Embryonic facial prominence (tissue), 1 donor: Measurements from ENCODE around the gene SUV39H1.

Source experiments
- DNase-seq: peaks from one replicate; pipeline ENCODE4 v3.0.0-alpha.2; 2016; ENCODE audit errors: extremely low spot score

SUV39H1 gene

DNA sequence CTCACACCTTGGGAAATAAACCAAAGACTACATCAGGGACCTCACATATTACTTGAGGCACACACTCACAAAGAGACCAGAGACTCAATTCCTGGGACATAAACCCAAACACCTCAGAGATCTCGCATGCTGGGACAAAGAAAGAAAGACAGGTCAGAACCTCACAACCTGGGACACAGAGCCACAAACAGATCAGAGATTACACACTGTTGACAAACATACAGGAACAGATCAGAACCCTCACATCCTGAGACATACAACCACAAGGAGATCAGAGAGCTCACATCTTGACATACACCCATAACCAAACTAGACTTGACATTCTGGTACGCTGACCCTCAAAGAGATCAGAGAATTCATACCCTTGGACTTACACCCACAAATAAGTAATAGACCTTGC is 17.3 kb downstream of the SUV39H1 start:
- no peak for DNase-seq

DNA sequence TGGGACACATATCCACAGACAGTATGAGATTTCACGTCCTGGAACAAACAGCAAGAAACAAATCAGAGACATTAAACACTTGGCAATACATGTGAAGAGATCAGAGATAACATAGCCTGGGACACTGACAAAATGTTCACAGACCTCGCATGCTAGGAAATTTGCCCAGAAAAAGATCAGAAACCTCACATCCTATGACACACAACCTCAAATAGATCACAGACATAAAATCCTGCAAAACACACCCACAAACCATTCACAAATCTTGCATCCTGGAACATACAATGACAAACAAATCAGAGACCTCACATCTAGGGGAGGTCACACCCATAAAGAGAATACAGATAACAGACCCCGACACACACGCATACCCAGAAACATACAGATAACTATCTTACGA is 18.0 kb downstream of the SUV39H1 start:
- DNase-seq: no peak

DNA sequence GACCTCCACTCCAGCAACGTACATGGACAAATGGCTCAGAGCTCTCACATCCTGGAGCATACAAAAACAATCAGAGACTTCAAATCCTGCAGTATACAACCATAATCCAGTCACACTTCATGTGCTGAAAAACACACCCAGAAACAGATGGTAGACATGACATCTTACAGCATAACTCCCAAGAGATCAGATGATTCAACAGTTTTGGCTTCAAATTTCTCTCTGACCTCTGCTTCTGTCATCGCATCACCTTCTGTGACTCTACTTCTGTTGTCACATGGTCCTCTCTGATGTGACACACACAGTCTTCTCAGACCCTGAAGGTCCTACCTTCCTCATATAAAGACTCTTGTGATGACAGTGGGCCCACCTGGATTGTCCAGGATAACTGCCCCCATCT is 18.5 kb downstream of the SUV39H1 start:
- no peak for DNase-seq

DNA sequence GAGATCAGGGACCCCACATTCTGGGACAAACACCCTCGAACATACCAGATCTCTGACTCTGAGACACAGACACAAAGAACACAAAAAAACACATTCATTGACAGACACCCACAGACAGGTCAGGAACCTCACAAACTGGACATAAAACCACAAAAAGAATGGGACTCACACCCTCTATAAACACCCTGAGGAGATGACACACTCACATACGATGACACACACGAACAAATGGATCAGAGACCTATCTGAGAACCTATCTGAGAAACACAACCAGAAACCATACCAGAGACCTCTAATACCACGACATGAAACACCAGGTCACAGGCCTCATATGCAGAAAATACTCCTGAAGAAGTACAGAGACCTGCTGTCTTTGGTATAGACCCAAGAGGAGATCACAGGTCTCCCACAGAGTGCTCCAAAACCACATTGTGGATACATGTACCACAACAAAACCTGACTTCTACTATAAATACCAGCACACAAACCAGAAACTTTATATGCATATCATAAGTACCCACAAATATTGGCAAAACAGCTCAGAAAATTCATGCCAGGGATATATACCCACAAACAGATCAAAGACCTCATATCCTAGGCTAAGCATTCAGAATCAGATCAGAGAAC is 19.5 kb downstream of the SUV39H1 start:
- DNase-seq: no peak

- DNase-seq: no peak
Observed at GRCh38 chrX:48719958-48720357, 23.4 kb downstream of the SUV39H1 start.

GRCh38 chrX:48720577-48721250 is 24.2 kb downstream of the SUV39H1 start:
- no peak for DNase-seq

DNA sequence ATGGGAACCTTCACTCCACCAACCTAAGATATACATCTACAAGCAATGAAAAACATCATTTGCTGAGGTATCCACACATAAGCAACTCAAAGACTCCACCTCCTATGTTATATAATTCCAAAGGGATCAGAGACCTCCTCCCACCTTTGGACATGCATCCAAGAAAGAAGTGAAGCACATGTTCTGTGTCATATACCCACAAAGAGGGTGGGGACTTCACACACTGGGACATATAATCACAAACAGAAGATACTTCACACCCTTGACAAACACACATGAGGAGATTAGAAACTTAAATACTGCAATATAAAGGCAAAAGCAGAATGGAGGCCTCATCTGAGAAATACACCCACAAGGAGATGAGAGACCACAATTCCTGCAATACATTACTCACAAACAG is 25.4 kb downstream of the SUV39H1 start:
- no peak for DNase-seq

GRCh38 chrX:48726596-48726995 is 30.1 kb downstream of the SUV39H1 start:
- no peak for DNase-seq

DNA sequence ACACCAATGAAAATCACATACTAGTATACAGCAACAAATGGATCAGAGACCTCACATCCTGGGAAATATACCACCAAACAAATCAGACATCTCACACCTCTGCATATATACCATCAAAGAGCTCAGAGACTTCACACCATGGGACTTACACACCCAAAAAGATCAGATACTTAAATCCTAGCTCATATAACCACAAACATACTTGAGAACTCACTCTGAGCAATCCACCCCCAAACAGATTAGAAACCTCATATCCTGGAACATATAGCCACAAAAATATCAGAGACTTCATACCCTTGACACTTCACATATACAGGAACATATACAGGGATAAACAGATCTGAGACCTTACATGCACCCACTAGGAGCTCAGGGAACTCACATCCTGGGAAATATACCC is 32.1 kb downstream of the SUV39H1 start:
- DNase-seq: no peak

DNA sequence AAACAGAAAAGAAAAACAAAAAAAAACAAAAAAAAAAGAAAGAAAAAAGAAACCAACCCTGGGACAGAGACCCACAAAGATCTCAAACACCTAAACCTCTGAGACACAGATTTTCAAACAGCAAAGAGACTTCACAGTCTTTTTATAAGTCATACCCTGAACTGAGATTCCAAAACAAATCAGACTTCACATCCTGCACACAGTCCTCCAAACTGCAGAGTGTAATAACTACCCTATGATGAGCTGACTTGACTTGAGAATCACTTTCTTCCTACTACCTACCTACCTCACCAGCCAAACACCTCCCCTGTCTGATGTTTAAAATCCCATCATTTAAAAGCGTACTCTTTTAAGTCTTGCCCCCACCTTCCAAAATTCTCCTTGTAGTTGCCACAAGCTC is 39.8 kb downstream of the SUV39H1 start:
- DNase-seq: no peak

GRCh38 chrX:48736878-48737212 is 40.3 kb downstream of the SUV39H1 start:
- no peak for DNase-seq

- peak; percentile 93 for DNase-seq
Observed at GRCh38 chrX:48737213-48737938, 40.8 kb downstream of the SUV39H1 start.

DNA sequence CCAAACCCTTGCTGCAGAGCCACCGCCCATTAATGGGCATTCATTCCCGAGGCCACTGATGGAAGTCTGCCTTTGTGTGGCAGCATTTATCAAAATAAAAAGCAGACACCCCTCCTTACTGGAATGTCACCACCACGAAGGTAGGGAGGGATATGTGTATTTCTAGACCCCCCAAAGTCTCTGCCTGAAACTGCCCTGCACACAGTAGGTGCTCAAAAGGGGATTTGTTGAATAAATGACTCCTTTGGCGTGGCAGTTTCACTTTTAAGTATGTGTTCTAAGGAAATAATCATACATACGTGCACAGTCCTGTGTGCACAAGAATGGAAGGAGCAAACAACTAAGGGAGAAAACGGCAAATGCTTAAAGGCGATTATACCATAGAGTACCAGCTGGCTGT is 41.4 kb downstream of the SUV39H1 start:
- no peak for DNase-seq

GRCh38 chrX:48741834-48742233 is 45.3 kb downstream of the SUV39H1 start:
- DNase-seq: no peak

DNA sequence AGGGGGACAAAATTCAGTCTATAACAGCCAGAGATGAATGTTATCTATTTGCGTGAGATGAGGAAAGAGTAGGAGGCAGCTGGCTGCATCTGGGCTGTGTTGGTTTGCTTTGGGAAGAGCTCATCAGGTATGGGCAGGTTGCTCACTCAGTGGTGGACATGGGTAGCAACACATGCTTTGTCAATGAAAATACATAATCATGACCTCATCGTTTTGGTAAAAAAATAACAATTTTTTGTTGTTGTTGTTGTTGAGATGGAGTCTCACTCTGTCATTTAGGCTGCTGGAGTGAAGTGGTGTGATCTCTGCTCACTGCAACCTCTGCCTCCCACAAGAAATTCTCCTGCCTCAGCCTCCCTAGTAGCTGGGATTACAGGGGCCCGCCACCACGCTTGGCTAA is 48.7 kb downstream of the SUV39H1 start:
- no peak for DNase-seq

DNA sequence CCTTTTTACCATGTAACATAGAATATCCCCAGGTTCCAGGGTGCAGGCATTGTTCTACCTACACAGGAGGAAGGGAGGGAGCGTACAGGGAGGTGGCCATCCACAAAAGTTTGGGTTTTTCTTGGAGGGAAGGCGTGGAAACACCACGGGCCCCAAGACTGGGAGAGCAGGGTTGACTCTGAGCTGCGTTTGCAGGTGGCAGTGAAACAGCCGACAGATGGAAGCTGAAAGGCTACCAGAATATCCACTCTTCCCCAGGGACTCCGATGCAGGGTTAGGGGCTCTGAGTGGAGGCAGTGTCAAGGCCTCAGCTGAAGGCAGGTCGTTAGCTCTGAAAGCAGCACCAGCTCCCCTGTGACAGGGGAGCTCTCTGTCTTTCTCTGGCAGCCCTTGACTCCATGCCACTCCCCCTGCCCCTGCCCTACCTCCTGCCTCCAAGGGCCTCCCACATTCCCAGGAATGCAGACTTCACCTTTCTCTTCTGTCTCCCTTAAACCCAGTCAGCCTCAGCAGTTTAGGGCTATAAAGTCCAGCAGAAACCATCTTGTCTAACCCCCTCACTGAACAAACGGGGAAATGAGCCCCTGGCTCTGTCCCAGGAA is 51.0 kb downstream of the SUV39H1 start:
- no peak for DNase-seq

GRCh38 chrX:48749182-48749581 is 52.6 kb downstream of the SUV39H1 start:
- DNase-seq: no peak

DNA sequence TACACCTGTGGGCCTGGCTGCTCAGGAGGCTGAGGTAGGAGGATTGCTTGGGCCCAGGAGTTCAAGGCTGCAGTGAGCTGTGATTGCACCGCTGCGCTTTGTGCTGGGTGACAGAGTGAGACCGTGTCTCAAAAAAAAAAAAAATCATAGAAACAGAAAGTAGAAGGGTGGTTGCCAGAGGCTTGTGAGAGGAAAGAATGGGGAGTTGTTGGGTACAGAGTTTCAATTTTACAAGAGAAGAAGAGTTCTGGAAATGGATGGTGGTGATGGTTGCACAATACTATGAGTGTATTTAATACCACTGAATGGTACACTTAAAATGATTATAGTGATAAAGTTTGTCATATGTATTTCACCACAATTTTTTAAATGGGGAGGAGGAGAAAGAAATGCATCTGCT is 54.8 kb downstream of the SUV39H1 start:
- DNase-seq: no peak

DNA sequence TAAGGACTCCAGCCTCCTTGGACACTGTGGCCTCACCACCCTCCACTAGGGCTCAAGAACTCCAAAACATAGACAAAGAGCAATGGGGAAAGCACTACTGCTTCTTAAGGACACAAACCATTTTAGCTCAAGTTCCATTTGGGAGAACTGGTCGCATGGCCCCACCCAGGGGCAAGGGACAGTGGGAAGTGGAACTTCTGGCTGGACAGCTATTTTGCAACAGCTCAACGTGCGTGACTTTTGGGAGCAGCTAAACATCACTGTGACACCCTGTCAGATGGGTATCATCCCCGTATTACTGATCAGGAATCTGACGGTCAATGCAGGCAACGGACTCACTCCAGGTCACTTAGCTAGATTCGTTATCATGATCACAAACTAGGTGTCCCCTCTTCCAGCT is 56.0 kb downstream of the SUV39H1 start:
- no peak for DNase-seq

GRCh38 chrX:48753708-48754228 is 57.2 kb downstream of the SUV39H1 start:
- DNase-seq: no peak

DNA sequence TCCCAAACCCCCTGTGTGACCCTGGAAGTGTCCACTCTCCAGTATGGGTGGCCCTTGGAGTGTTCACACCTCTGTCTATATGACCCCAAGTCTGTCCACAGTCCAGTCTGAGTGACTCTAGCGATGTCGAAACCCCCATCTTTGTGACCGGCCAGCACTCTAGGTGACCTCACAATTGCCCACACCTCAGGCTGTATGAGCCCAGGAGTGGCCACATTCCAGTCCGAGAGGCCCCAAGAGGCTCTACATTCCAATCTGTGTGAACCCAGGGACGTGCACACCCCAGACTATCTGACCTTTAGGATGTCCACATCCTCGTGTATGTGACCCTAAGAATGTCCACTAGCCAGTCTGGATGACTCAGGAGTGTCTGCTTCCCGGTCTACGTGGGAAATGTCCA is 57.7 kb downstream of the SUV39H1 start:
- no peak for DNase-seq
